Right atrium auricular region (tissue), 2 donors: ENCODE measurements around the gene ALX3. TPM values are rescaled to one million over a fixed set of nuclear protein-coding genes. Genes with fewer than 3 reads are reported as not detected.

ENCODE experiments used
- DNase-seq: peaks from one replicate; pipeline ENCODE4 v3.0.0-alpha.2; 2019; ENCODE audit warnings: low spot score
- H3K27ac ChIP-seq, 2 donors: fragments of 200-600 bp; sonication (generic); 1 replicate in 1 of 2; 2 replicates in 1 of 2; pipeline ENCODE4 v1.5.1; 2016 to 2019
- H3K27me3 ChIP-seq, 2 donors: fragments of 200-600 bp; sonication (generic); one replicate each; pipeline versions ENCODE4 v1.5.1 to v1.6.0; 2017 to 2019
- H3K36me3 ChIP-seq: fragments of 200-600 bp; sonication (generic); one replicate; pipeline ENCODE4 v1.5.1; 2016
- H3K4me1 ChIP-seq, 2 donors: fragments of 200-600 bp; sonication (generic); one replicate each; pipeline versions ENCODE4 v1.5.1 to v1.6.0; 2017 to 2019
- H3K4me3 ChIP-seq, 2 donors: fragments of 200-600 bp; sonication (generic); 1 replicate in 1 of 2; 2 replicates in 1 of 2; pipeline ENCODE4 v1.5.1; 2017 to 2019; ENCODE audit warnings: mild to moderate bottlenecking in 1 of 2, moderate library complexity in 1 of 2
- H3K9me3 ChIP-seq, 2 donors: fragments of 200-600 bp; sonication (generic); one replicate each; pipeline ENCODE4 v1.5.1; 2019
- CTCF ChIP-seq, 2 donors: fragments of 200-600 bp; sonication (generic); IDR thresholded peaks; one replicate each; pipeline ENCODE4 v1.5.1; 2019; ENCODE audit warnings: antibody characterized with exemption in 2 of 2
- total RNA-seq, 2 donors: library from RNA; depleted of rRNA; stranded (reverse); fragments of >200 nt; gene quantifications; one replicate each; pipeline ENCODE4 v1.1.0, GENCODE V29; 2016

Gene ALX3
- total RNA-seq, 2 donors from 2014 or later = not detected

GRCh38 chr1:110057963-110058518, 12.4 kb downstream of the ALX3 start:
- no peak overlapping the region for H3K27ac ChIP-seq
- no peak for TF ChIP-seq CTCF (IDR thresholded peaks at IDR 0.05)
- no peaks in the 10 kb centered on the region for H3K27me3 ChIP-seq
- no peaks in the 10 kb centered on the region for H3K9me3 ChIP-seq
- no peak overlapping the region for H3K4me3 ChIP-seq
- peaks cover 0 to 13% of the 10 kb centered on the region in 2 donors for H3K4me1 ChIP-seq
- peaks cover 56% of the 10 kb centered on the region for H3K36me3 ChIP-seq
- DNase-seq = no peak

GRCh38 chr1:110056776-110057175, 13.7 kb downstream of the ALX3 start:
- H3K4me1 ChIP-seq = peaks cover 0 to 14% of the 10 kb centered on the region in 2 donors
- H3K4me3 ChIP-seq = no peak overlapping the region
- peaks cover 68% of the 10 kb centered on the region for H3K36me3 ChIP-seq
- H3K9me3 ChIP-seq = no peaks in the 10 kb centered on the region
- no peak overlapping the region for H3K27ac ChIP-seq
- DNase-seq = no peak
- TF ChIP-seq CTCF (IDR thresholded peaks at IDR 0.05) = no peak
- no peaks in the 10 kb centered on the region for H3K27me3 ChIP-seq

GRCh38 chr1:110056285-110056683, 14.2 kb downstream of the ALX3 start:
- Histone ChIP-seq H3K27me3 (no peaks in the 10 kb centered on the region), H3K9me3 (no peaks in the 10 kb centered on the region), H3K27ac (no peak overlapping the region), H3K36me3 (peaks cover 73% of the 10 kb centered on the region), H3K4me3 (no peak overlapping the region), H3K4me1 (peaks cover 0 to 19% of the 10 kb centered on the region in 2 donors)
- TF ChIP-seq CTCF (IDR thresholded peaks at IDR 0.05) = no peak
- DNase-seq = no peak

GRCh38 chr1:110055493-110056284, 14.8 kb downstream of the ALX3 start:
- H3K27ac ChIP-seq = no peak overlapping the region
- DNase-seq = no peak
- no peak for TF ChIP-seq CTCF (IDR thresholded peaks at IDR 0.05)

GRCh38 chr1:110053552-110054428, 16.7 kb downstream of the ALX3 start:
- no peaks in the 10 kb centered on the region for H3K9me3 ChIP-seq
- H3K27me3 ChIP-seq = no peaks in the 10 kb centered on the region
- H3K36me3 ChIP-seq = peaks cover 95% of the 10 kb centered on the region
- peak; percentile 70 for DNase-seq
- H3K4me3 ChIP-seq = no peak overlapping the region
- peaks cover 0 to 31% of the 10 kb centered on the region in 2 donors for H3K4me1 ChIP-seq
- no peak overlapping the region for H3K27ac ChIP-seq
- TF ChIP-seq CTCF (IDR thresholded peaks at IDR 0.05) = peak; percentile 89 to 97

More at GRCh38 chr1:110055493-110056284, 14.8 kb downstream of the ALX3 start:
- no peaks in the 10 kb centered on the region for H3K27me3 ChIP-seq
- peaks cover 0 to 23% of the 10 kb centered on the region in 2 donors for H3K4me1 ChIP-seq
- H3K4me3 ChIP-seq = no peak overlapping the region
- H3K9me3 ChIP-seq = no peaks in the 10 kb centered on the region
- H3K36me3 ChIP-seq = peaks cover 79% of the 10 kb centered on the region
